A673 (cell line): ENCODE results near the gene BEGAIN. TPM values are rescaled to one million over a fixed set of nuclear protein-coding genes. Genes with fewer than 3 reads are reported as not detected.

Experiments used
- BruUV-seq: library from RNA; stranded (reverse); fragments of 400-500 nt; replicated peaks from 2 replicates; lab custom pipeline; 2021; lab: Mats Ljungman, UMichigan
- CTCF ChIA-PET: fragments of 300-600 bp; sonication (Branson Sonifier 250); formaldehyde crosslinking; loops from one replicate; lab custom pipeline; 2022; ENCODE audit warnings: antibody characterized with exemption; lab: Charles Lee
- POLR2A ChIA-PET: fragments of 300-600 bp; sonication (Branson Sonifier 250); formaldehyde crosslinking; loops from one replicate; lab custom pipeline; 2022; ENCODE audit warnings: antibody characterized with exemption; ENCODE audit not compliant: low non-redundant PET; lab: Charles Lee
- DNase-seq: peaks from one replicate; pipeline ENCODE4 v3.0.0-alpha.2; 2015; ENCODE audit warnings: low spot score
- H3K27ac ChIP-seq: fragments of 200-600 bp; sonication (generic); 2 replicates; pipeline ENCODE4 v1.5.1; 2016; ENCODE audit warnings: mixed run types, low read depth, mild to moderate bottlenecking, mixed read lengths, antibody characterized with exemption, low read length; ENCODE audit not compliant: poor library complexity, severe bottlenecking
- H3K27me3 ChIP-seq: fragments of 200-600 bp; sonication (generic); replicated peaks from 2 replicates; pipeline ENCODE4 v1.6.1; 2017; ENCODE audit warnings: mixed run types, low read depth, mild to moderate bottlenecking, mixed read lengths, antibody characterized with exemption, low read length; ENCODE audit not compliant: insufficient read depth, poor library complexity
- H3K36me3 ChIP-seq: fragments of 200-600 bp; sonication (generic); 2 replicates; pipeline ENCODE4 v1.6.1; 2016; ENCODE audit warnings: mixed run types, mild to moderate bottlenecking, mixed read lengths, antibody characterized with exemption, low read length; ENCODE audit not compliant: insufficient read depth, poor library complexity, severe bottlenecking
- H3K4me1 ChIP-seq: fragments of 200-600 bp; sonication (generic); 2 replicates; pipeline ENCODE4 v1.6.1; 2017; ENCODE audit warnings: mixed run types, mild to moderate bottlenecking, mixed read lengths, antibody characterized with exemption, low read length; ENCODE audit not compliant: insufficient read depth, poor library complexity, severe bottlenecking
- H3K4me3 ChIP-seq: fragments of 200-600 bp; sonication (generic); 2 replicates; pipeline ENCODE4 v1.5.1; 2016; ENCODE audit warnings: low read depth, mixed run types, mild to moderate bottlenecking, mixed read lengths, low read length; ENCODE audit not compliant: poor library complexity, severe bottlenecking
- H3K9me3 ChIP-seq: fragments of 200-600 bp; sonication (generic); 2 replicates; pipeline ENCODE4 v1.6.1; 2016; ENCODE audit warnings: mixed run types, low read depth, mild to moderate bottlenecking, mixed read lengths, antibody characterized with exemption, low read length; ENCODE audit not compliant: poor library complexity, severe bottlenecking
- EZH2 ChIP-seq: fragments of 200-600 bp; sonication (generic); IDR thresholded peaks from 2 replicates; pipeline ENCODE4 v1.6.1; 2017; ENCODE audit warnings: borderline replicate concordance, low read depth, mild to moderate bottlenecking, mixed read lengths, antibody characterized with exemption, low read length; ENCODE audit not compliant: poor library complexity, severe bottlenecking
- intact Hi-C: fragments of 100-400 bp; cut with micrococcal nuclease; formaldehyde crosslinking; loops from one replicate; pipeline ENCODE4 v1.10.0; 2022; ENCODE audit not compliant: unreplicated experiment
- total RNA-seq: library from RNA; stranded (reverse); gene quantifications from 2 replicates; pipeline ENCODE4 v1.2.3, GENCODE V29; 2021
- TF ChIP-seq, protein P1 (sequence below): fragments of 300-800, 200-600 bp; sonication (generic); conservative IDR thresholded peaks from 2 replicates; pipeline ENCODE4 v1.5.1; 2017; ENCODE audit warnings: low read depth, mild to moderate bottlenecking, antibody characterized with exemption, low read length, moderate library complexity, mixed read lengths

BEGAIN gene
- total RNA-seq, 1 experiment from 2014 or later: 0.84 TPM

DNA sequence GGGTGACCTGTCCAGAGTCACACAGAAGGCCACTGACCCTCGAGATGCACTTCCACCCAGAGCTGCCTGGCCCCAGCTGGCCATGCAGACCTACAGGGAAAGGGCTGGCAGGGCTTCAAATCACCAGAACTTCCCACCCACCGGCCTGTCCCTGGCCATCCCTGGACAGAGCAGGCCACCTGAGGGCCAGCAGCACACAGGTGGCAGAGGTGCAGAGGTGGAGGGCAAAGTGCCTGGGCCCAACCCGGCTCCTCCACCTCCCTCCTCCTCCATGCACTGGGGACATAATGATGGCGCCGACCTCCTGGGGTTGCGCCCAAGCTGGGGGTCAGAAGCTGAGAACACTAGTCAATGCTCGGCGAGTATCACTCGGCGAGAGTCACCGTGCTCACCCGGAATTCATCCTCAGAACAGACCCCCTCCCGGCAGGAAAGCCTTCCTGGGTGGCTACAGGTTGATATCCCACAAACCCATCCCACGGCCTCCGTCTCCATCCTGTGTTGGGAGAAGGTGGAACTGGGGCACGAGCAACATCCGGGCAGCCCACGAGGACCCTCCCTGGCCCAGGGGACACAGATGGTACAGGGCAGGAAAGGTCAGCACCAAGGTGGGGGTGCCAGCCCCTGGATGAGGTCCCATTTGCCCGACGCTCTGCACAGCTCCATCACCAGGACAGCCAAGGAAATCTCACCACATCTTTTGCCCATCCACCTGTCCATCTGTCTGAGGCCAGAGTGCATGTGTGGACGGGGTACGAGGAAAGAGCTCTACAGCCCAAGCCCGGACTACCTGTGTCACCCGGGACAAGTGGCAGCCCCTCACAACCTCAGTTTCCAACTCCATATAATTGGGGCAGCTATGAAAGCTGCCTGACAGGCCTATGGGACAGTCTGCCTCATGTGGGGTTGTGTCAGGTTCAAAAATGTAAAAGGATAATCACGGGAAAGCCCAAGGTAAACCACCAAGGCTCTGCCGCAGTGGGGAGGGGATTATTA lies 10.8 kb downstream of the BEGAIN start:
- no peak for TF ChIP-seq EZH2
- TF ChIP-seq, protein P1, sequence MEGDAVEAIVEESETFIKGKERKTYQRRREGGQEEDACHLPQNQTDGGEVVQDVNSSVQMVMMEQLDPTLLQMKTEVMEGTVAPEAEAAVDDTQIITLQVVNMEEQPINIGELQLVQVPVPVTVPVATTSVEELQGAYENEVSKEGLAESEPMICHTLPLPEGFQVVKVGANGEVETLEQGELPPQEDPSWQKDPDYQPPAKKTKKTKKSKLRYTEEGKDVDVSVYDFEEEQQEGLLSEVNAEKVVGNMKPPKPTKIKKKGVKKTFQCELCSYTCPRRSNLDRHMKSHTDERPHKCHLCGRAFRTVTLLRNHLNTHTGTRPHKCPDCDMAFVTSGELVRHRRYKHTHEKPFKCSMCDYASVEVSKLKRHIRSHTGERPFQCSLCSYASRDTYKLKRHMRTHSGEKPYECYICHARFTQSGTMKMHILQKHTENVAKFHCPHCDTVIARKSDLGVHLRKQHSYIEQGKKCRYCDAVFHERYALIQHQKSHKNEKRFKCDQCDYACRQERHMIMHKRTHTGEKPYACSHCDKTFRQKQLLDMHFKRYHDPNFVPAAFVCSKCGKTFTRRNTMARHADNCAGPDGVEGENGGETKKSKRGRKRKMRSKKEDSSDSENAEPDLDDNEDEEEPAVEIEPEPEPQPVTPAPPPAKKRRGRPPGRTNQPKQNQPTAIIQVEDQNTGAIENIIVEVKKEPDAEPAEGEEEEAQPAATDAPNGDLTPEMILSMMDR: no peak
- no peak overlapping the region for H3K27ac ChIP-seq
- no peak for DNase-seq
- no peaks in the 10 kb centered on the region for H3K9me3 ChIP-seq
- no peaks in the 10 kb centered on the region for H3K36me3 ChIP-seq
- ChIA-PET CTCF (no interaction called here), POLR2A (no interaction called here)
- H3K4me1 ChIP-seq: no peaks in the 10 kb centered on the region
- no peaks in the 10 kb centered on the region for H3K27me3 ChIP-seq
- no peak overlapping the region for H3K4me3 ChIP-seq
- no TSS peak for BruUV-seq
- intact Hi-C loops: no loop called here

DNA sequence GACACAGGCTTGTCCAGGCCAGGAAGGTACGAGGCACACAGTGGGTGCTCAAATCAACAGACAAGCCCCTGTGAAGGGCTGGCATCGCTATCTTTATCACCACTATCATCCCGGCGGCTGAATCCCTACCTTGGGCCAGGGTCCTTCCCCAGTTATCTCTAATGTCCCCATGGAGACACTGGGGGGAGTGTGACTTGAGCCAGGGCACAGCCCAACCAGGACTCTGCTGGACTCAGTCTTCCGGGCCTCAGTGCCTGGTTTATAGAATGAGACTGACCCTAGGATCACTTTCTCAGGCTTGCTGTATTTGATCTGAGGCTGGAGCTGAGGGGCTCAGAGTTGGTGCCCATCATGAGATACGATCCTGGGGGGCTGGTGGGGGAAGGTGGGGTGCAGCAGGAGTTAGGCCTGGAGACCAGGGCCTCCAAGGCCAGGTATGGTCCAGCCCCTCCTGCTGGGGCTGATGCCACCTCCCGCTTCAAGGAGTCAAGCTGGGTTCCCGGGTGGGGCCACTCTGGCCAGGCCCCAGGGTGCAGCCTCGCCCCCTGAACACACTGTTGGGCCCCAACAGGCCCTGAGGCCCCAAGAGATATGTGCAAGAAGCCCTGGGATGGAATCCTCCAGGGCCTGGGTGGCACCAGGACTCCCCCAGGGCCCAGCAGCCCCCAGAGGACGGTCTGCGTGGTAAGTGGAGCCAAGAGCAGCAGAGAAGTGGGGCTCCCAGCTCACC lies 11.8 kb downstream of the BEGAIN start:
- intact Hi-C loops: no loop called here
- BruUV-seq: no TSS peak
- Histone ChIP-seq H3K9me3 (no peaks in the 10 kb centered on the region), H3K4me3 (no peak overlapping the region), H3K36me3 (no peaks in the 10 kb centered on the region), H3K4me1 (no peaks in the 10 kb centered on the region), H3K27ac (no peak overlapping the region), H3K27me3 (peaks cover 4% of the 10 kb centered on the region)
- DNase-seq: no peak
- POLR2A ChIA-PET: no interaction called here
- no peak for TF ChIP-seq EZH2
- TF ChIP-seq, protein P1: no peak
- CTCF ChIA-PET: no interaction called here

DNA sequence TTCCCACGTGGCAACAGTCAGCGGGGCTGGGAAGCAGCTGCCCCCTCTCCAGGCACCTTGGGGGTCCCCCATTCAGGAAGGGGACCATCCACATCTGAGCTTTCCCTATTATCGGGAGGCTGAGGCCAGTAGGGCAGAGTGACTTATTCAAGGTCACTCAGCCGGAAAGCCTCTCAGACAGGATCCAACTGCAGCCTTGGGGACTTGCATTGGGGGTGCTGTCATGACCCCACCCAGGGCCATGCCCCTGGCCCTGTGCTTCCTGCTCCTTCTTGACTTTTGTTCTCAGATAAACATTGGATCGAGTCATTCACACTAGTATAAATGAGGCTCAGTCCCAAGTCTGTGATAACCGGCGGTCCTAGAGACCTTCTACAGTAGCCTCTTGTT lies 12.6 kb downstream of the BEGAIN start:
- Histone ChIP-seq H3K27ac (no peak overlapping the region), H3K9me3 (no peaks in the 10 kb centered on the region), H3K4me3 (no peak overlapping the region), H3K27me3 (peaks cover 12% of the 10 kb centered on the region), H3K36me3 (no peaks in the 10 kb centered on the region), H3K4me1 (no peaks in the 10 kb centered on the region)
- BruUV-seq: no TSS peak
- POLR2A ChIA-PET: no interaction called here
- CTCF ChIA-PET: no interaction called here
- intact Hi-C loops: no loop called here
- DNase-seq: no peak
- no peak for TF ChIP-seq EZH2
- TF ChIP-seq, protein P1: no peak
